GM12878 (cell line): Measurements from ENCODE around the gene CD72. TPM values are rescaled to one million over a fixed set of nuclear protein-coding genes. Genes with fewer than 3 reads are reported as not detected.
A peak's percentile ranks its signal among the peaks of the same experiment; 100 is the strongest.

Source experiments
- CBX5 ChIP-seq: sonication (generic); IDR thresholded peaks from 2 replicates; pipeline ENCODE4 v1.6.1; 2016; ENCODE audit warnings: low read depth, moderate library complexity, mild to moderate bottlenecking, inconsistent platforms
- CHD2 ChIP-seq: IDR thresholded peaks from 2 replicates; pipeline ENCODE4 v1.6.1; 2011; ENCODE audit warnings: low read depth, low read length, improper control_type of control experiment, borderline replicate concordance
- IKZF1 ChIP-seq: fragments of 450-650 bp; conservative IDR thresholded peaks from 2 replicates; pipeline ENCODE4 v1.6.1; 2017; ENCODE audit warnings: antibody characterized with exemption, mild to moderate bottlenecking
- KAT2A ChIP-seq: conservative IDR thresholded peaks from 2 replicates; pipeline ENCODE4 v1.6.1; 2011; ENCODE audit warnings: low read depth, low read length; ENCODE audit not compliant: control insufficient read depth
- KDM1A ChIP-seq: fragments of 200-600 bp; sonication (generic); IDR thresholded peaks from 2 replicates; pipeline ENCODE4 v1.6.1; 2016; ENCODE audit warnings: borderline replicate concordance
- MTA2 ChIP-seq: fragments of 450-650 bp; IDR thresholded peaks from 2 replicates; pipeline ENCODE4 v1.6.1; 2016; ENCODE audit warnings: low read depth, mild to moderate bottlenecking, moderate library complexity
- NR2F1 ChIP-seq: fragments of 450-650 bp; conservative IDR thresholded peaks from 2 replicates; pipeline ENCODE4 v1.6.1; 2017; ENCODE audit warnings: mild to moderate bottlenecking
- SIX5 ChIP-seq: IDR thresholded peaks from 2 replicates; pipeline ENCODE4 v1.6.1; 2011; ENCODE audit warnings: mild to moderate bottlenecking, low read depth, low read length, moderate library complexity; ENCODE audit not compliant: severe bottlenecking
- SMARCA5 ChIP-seq: fragments of 450-650 bp; IDR thresholded peaks from 2 replicates; pipeline ENCODE4 v1.6.1; 2017; ENCODE audit warnings: mild to moderate bottlenecking
- STAT1 ChIP-seq: fragments of 450-650 bp; conservative IDR thresholded peaks from 2 replicates; pipeline ENCODE4 v1.6.1; 2014; ENCODE audit warnings: antibody characterized with exemption, mild to moderate bottlenecking
- SUPT20H ChIP-seq: IDR thresholded peaks from 2 replicates; pipeline ENCODE4 v1.6.1; 2011; ENCODE audit warnings: low read depth, mild to moderate bottlenecking, low read length, moderate library complexity, borderline replicate concordance; ENCODE audit not compliant: control insufficient read depth
- WRNIP1 ChIP-seq: IDR thresholded peaks from 2 replicates; pipeline ENCODE4 v1.6.1; 2011; ENCODE audit warnings: low read depth, low read length, improper control_type of control experiment, borderline replicate concordance
- ZNF687 ChIP-seq: fragments of 450-650 bp; IDR thresholded peaks from 2 replicates; pipeline ENCODE4 v1.6.1; 2017; ENCODE audit warnings: mild to moderate bottlenecking, moderate library complexity
- polyA plus RNA-seq, 11 experiments: library from polyadenylated mRNA; depleted of rRNA in 4 of 11; unstranded in 6 of 11; stranded (reverse) in 5 of 11; fragments of >200 nt; fragmentation: Nextera tagmentation in 4 of 11; fragmentation: Illumina TruSeq in 1 of 11; extraction: Ambion mirVana in 4 of 11; extraction: Trizol in 1 of 11; gene quantifications; 1 replicate in 1 of 11; 2 replicates in 10 of 11; pipeline versions ENCODE4 v1.2.1 to v1.2.3, GENCODE V29; 2011 to 2016; ENCODE audit warnings: inconsistent platforms in 2 of 11, missing spikeins in 2 of 11, low read depth in 1 of 11
- total RNA-seq, 4 experiments: library from RNA; depleted of rRNA in 3 of 4; stranded (reverse); fragments of >200 nt in 3 of 4; fragmentation: Illumina TruSeq in 1 of 4; extraction: Trizol in 1 of 4; gene quantifications; 2 replicates each; pipeline versions ENCODE4 v1.2.1 to v1.2.3, GENCODE V29; 2013 to 2021
- TF ChIP-seq, protein P1 (sequence below): IDR thresholded peaks from 2 replicates; pipeline ENCODE4 v1.6.1; 2011; ENCODE audit warnings: low read depth, mild to moderate bottlenecking, low read length, moderate library complexity, borderline replicate concordance; ENCODE audit errors: extremely low read depth
- TF ChIP-seq, protein P2 (sequence below): fragments of 450-650 bp; IDR thresholded peaks from 2 replicates; pipeline ENCODE4 v1.6.1; 2017; ENCODE audit warnings: low read depth, mild to moderate bottlenecking, moderate library complexity
- TF ChIP-seq, protein P3 (sequence below): fragments of 450-650 bp; IDR thresholded peaks from 2 replicates; pipeline ENCODE4 v1.6.1; 2017; ENCODE audit warnings: mild to moderate bottlenecking
- TF ChIP-seq, protein P4 (sequence below): fragments of 450-650 bp; IDR thresholded peaks from 2 replicates; pipeline ENCODE4 v1.6.1; 2017; ENCODE audit warnings: mild to moderate bottlenecking, moderate library complexity

CD72 gene
- total and polyA plus RNA-seq, 10 of the 15 experiments (the other 5 are each of a cell fraction or from before 2014, with no cell fraction given): 2.1 to 14.2 (median 4.4) TPM

- TF ChIP-seq SIX5 (peak; percentile 9), CBX5 (no peak), IKZF1 (peak; percentile 100), ZNF687 (peak; percentile 99), NR2F1 (peak; percentile 13; the same call in 1 of the 2 replicates), WRNIP1 (peak; percentile 76; the same call in 1 of the 2 replicates), STAT1 (peak; percentile 87; the same call in 1 of the 2 replicates), CHD2 (peak; percentile 61; the same call in 1 of the 2 replicates), SUPT20H (no peak), KAT2A (no peak), SMARCA5 (peak; percentile 94), KDM1A (no peak), MTA2 (peak; percentile 79)
- TF ChIP-seq, protein P1, sequence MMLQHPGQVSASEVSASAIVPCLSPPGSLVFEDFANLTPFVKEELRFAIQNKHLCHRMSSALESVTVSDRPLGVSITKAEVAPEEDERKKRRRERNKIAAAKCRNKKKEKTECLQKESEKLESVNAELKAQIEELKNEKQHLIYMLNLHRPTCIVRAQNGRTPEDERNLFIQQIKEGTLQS: no peak
- TF ChIP-seq, protein P2, sequence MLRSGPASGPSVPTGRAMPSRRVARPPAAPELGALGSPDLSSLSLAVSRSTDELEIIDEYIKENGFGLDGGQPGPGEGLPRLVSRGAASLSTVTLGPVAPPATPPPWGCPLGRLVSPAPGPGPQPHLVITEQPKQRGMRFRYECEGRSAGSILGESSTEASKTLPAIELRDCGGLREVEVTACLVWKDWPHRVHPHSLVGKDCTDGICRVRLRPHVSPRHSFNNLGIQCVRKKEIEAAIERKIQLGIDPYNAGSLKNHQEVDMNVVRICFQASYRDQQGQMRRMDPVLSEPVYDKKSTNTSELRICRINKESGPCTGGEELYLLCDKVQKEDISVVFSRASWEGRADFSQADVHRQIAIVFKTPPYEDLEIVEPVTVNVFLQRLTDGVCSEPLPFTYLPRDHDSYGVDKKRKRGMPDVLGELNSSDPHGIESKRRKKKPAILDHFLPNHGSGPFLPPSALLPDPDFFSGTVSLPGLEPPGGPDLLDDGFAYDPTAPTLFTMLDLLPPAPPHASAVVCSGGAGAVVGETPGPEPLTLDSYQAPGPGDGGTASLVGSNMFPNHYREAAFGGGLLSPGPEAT: peak; percentile 97
- TF ChIP-seq, protein P3, sequence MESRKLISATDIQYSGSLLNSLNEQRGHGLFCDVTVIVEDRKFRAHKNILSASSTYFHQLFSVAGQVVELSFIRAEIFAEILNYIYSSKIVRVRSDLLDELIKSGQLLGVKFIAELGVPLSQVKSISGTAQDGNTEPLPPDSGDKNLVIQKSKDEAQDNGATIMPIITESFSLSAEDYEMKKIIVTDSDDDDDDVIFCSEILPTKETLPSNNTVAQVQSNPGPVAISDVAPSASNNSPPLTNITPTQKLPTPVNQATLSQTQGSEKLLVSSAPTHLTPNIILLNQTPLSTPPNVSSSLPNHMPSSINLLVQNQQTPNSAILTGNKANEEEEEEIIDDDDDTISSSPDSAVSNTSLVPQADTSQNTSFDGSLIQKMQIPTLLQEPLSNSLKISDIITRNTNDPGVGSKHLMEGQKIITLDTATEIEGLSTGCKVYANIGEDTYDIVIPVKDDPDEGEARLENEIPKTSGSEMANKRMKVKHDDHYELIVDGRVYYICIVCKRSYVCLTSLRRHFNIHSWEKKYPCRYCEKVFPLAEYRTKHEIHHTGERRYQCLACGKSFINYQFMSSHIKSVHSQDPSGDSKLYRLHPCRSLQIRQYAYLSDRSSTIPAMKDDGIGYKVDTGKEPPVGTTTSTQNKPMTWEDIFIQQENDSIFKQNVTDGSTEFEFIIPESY: peak; percentile 39; the same call in 1 of the 2 replicates
- TF ChIP-seq, protein P4, sequence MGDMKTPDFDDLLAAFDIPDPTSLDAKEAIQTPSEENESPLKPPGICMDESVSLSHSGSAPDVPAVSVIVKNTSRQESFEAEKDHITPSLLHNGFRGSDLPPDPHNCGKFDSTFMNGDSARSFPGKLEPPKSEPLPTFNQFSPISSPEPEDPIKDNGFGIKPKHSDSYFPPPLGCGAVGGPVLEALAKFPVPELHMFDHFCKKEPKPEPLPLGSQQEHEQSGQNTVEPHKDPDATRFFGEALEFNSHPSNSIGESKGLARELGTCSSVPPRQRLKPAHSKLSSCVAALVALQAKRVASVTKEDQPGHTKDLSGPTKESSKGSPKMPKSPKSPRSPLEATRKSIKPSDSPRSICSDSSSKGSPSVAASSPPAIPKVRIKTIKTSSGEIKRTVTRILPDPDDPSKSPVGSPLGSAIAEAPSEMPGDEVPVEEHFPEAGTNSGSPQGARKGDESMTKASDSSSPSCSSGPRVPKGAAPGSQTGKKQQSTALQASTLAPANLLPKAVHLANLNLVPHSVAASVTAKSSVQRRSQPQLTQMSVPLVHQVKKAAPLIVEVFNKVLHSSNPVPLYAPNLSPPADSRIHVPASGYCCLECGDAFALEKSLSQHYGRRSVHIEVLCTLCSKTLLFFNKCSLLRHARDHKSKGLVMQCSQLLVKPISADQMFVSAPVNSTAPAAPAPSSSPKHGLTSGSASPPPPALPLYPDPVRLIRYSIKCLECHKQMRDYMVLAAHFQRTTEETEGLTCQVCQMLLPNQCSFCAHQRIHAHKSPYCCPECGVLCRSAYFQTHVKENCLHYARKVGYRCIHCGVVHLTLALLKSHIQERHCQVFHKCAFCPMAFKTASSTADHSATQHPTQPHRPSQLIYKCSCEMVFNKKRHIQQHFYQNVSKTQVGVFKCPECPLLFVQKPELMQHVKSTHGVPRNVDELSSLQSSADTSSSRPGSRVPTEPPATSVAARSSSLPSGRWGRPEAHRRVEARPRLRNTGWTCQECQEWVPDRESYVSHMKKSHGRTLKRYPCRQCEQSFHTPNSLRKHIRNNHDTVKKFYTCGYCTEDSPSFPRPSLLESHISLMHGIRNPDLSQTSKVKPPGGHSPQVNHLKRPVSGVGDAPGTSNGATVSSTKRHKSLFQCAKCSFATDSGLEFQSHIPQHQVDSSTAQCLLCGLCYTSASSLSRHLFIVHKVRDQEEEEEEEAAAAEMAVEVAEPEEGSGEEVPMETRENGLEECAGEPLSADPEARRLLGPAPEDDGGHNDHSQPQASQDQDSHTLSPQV: peak; percentile 58; the same call in 1 of the 2 replicates
These were observed 39.4 kb upstream of the CD72 start, which contains the start of gene RMRP (continued) for GRCh38 chr9:35657546-35658136.
